Forelimb muscle (tissue), 1 donor: ENCODE data around the gene PKNOX2. TPM values are rescaled to one million over a fixed set of nuclear protein-coding genes. Genes with fewer than 3 reads are reported as not detected.

Source experiments
- DNase-seq: peaks from one replicate; pipeline ENCODE4 v3.0.0-alpha.2; 2013; ENCODE audit warnings: low read depth
- polyA plus RNA-seq: library from polyadenylated mRNA; unstranded; fragments of 120-200 nt; gene quantifications from one replicate; pipeline ENCODE4 v1.2.1, GENCODE V29; 2013; ENCODE audit not compliant: insufficient read length

PKNOX2 gene
- polyA plus RNA-seq, 1 donor, result 27.6 TPM

DNA sequence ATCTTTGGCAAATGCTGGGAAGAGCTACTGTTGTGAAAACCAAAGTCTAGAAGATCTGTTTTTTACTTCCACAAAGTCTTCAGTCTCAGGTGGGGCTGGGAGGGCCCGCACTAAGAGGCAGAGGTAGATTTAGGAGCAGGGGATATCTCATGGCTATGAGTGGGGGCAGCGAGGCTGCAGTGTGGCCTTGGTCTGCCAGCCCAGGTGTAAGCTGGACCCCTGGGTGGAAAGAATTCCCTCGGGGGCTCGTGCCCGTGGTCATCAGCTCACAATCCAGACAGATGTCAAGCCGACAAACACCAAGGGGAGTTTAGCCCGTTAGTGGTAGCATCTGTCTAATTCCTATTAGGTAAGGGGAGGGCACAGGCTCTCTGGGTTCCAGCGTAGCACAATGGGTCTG is 9.0 kb downstream of the PKNOX2 start:
- no peak for DNase-seq

GRCh38 chr11:125174057-125174456 is 9.5 kb downstream of the PKNOX2 start:
- DNase-seq, result no peak

DNA sequence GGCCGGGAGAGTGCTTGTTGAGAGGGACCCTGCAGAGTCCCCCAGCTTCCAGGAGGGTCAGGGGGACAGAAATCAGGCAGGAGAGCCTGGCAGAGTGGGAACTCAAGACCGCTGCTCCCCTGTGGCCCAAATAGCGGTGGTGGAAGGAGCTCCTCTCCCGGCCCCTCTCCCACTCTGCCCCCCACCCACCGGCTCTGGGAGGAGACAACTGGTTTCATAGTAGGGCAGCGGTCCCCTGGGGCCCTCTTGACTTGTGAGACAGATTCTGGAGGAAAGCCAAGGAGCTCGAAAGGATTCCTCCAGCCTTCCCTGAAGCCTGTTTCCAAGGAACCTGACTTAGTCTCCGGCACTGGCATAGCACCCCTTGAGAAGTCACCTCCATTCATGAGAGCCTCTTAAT is 10.1 kb downstream of the PKNOX2 start:
- no peak for DNase-seq

DNA sequence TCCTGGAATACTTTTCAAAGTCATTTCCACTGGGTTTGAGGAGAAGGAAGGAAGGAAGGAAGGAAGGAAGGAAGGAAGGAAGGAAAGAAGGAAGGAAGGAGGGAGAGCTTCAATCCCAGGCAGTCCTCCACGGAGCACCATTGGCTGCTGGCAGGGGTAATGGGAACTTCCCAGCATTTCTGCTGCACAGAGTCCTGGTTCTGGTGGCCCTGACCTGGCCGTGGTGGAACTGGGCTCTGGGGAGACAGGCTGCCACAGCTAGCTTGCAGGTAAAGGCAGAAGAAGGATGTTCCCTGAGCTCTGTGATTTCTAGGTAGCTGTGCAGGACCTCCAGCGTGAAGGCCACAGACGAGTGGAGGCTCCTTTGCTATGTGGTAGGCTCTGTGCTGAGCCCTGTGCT is 10.6 kb downstream of the PKNOX2 start:
- DNase-seq, result no peak

GRCh38 chr11:125175896-125176575 is 11.5 kb downstream of the PKNOX2 start:
- DNase-seq, result no peak

DNA sequence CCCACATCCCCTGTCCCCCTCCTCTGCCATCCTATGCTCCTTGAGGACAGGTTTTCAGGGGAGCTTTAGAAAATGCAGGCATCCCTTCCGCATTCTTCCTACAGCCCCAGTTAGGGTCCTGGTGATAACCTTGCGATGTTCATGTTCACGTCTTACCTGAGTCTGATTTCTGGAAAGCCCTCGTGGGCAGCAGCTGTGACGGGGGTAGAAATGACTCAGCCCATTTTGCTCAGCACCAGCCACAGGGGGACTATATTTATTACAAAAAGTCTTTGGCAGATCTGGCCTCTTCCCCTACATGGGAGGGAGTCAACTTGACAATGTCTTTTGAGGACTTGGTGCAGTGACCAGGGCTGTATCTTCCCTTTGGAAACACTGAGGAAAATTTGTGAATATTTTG is 12.3 kb downstream of the PKNOX2 start:
- no peak for DNase-seq

- no peak for DNase-seq
These were observed 13.0 kb downstream of the PKNOX2 start for GRCh38 chr11:125177543-125177942.

- no peak for DNase-seq
These were observed 14.8 kb downstream of the PKNOX2 start for GRCh38 chr11:125179346-125179745.

GRCh38 chr11:125179895-125180294 is 15.3 kb downstream of the PKNOX2 start:
- no peak for DNase-seq

DNA sequence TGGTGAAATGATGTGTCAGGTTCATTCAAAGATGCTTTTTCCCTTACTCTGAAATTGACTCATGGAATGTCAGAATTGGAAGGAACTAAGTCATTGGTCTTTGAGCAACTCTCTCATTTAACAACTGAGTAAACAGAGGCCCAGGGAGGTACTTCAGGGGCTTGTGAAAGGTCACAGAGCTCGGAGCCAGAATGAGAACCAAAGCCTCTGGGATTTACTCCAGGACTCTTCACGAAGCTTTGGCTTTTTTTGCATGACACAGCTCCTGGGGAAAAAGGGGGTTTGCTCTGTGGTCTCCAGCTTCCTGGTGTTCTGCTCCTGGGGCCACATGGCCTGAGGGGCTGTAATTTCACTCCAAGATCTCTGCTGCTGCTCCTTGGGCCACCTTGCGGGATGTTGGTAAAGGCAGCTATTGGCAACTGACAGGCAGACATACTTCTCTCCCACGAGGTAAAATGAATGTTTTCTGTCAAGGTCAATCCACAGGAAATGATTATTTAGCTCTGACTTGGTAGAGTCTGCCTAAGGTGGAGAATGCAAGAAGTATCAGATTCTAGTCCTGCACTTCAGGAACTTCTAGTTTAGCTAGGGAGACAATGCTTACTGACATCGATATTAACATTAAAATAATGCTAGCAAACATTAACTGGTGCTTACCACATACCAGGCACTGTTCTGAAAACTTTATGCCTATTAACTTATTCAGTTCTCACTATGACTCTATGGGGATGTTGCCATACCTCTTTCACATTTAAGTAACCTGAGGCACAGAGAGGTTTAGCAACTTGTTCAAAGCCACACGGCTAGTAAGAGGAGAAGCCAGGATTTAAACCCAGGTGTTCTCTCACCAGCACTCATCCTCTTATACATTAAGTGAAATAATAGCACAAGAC is 16.1 kb downstream of the PKNOX2 start:
- DNase-seq, result no peak

GRCh38 chr11:125182573-125182972 is 18.0 kb downstream of the PKNOX2 start:
- DNase-seq, result no peak

DNA sequence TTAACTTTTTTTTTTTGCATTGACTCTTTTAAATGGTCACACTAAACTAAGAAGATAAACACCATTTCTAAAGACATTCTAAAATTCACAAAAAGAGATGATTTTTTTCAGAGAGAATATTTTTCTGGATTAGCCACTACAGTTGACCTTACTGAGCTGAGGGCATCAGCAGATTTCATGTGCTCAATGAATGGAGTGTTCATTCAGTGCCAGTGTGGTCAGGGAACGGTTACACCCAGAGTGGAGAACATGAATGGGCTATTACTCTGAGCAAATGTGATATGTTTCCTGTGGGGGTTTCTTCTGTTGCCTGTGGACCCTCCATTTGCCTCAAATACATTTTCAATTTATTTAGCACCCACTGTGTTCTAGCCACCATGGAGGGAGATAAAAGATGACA is 19.1 kb downstream of the PKNOX2 start:
- no peak for DNase-seq

- no peak for DNase-seq
These were observed 23.5 kb downstream of the PKNOX2 start for GRCh38 chr11:125188021-125188420.

GRCh38 chr11:125190566-125190965 is 26.0 kb downstream of the PKNOX2 start:
- no peak for DNase-seq

- DNase-seq, result no peak
These were observed 27.6 kb downstream of the PKNOX2 start for GRCh38 chr11:125192183-125192582.

GRCh38 chr11:125192717-125193415 is 28.3 kb downstream of the PKNOX2 start:
- DNase-seq, result no peak

DNA sequence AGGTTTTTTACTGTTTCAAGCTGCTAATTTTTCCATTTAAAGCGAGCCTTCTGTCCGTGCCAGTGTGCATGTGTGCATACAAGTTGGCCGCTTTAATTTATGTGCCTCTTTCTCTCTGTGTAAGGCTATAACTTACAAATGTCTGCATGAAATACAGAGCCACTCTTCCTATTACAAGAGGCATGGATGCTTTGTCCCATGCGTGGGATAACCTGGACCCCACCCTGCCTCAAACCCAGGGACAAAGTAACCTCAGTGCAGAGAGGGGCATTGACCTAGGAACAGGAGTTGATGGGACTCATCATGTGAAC is 28.8 kb downstream of the PKNOX2 start:
- DNase-seq, result no peak

DNA sequence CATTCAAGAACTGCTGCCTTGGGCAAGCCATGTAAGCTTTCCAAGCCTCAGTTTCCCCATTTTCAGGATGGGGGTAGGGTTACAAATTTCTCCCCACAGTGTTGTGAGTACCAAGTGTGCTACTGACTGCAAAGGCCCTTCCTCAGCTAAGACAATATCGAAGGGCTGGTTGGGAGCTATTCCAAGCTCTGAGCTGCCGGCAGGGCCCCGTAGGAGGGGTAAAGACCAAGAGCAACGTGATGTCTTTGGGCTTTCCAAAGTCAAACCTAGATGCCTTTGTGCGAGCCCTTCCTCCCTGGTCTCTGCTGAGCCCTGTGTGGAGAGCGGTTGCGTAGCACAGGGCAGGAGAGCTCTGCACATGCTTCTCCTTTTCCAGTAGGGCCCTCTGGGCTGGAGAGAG is 29.3 kb downstream of the PKNOX2 start:
- no peak for DNase-seq

- DNase-seq, result no peak
These were observed 35.4 kb downstream of the PKNOX2 start for GRCh38 chr11:125199915-125200314.

DNA sequence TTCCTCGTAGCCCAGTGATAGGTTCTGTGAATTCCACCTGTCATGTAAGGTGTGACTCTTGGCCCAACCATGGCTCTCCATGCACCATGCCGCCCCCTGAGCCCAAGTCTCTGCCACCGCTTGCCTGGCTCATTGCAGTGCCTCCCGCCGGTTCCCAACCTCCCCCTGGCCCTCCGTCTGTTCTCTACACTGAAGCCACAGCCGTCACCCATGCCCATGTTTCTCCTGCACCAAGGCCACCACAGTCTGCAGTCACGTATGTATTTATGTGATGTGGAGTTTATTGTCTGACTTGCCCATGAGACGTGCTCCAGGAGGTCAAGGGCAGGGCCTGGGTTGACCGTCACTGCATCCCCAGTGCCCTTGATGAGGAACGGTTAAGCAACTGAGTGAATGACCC is 35.9 kb downstream of the PKNOX2 start:
- DNase-seq, result no peak

DNA sequence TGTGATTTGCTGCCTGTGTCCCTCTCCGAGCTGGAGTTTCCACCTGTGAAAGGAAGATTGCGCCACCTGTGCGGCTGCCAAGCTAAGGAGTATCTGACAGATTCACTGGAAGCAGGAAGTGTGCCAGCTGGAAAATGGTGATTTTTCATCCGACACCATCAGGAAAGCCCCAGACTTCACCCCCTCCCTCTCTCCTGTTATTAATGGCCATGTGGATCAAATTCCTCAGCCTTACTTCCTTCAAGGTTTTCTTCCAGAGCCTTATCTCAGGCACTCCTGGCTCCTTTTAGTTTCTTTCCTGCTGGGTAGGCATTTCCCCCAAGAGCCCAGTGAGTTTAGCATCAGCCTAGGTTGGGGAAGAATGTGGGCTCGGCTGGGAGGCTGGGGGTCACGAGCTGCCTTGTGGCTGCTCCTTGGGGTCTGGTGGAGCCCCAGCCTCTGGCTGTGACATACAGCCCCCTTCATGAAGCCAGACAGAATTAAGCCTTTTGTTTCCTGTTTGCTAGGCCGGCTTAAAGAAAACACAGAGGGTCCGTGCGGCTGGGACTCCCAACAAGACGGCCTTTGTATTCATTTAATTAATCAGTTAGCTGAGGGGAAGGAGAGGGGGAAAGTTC is 37.1 kb downstream of the PKNOX2 start:
- no peak for DNase-seq

DNA sequence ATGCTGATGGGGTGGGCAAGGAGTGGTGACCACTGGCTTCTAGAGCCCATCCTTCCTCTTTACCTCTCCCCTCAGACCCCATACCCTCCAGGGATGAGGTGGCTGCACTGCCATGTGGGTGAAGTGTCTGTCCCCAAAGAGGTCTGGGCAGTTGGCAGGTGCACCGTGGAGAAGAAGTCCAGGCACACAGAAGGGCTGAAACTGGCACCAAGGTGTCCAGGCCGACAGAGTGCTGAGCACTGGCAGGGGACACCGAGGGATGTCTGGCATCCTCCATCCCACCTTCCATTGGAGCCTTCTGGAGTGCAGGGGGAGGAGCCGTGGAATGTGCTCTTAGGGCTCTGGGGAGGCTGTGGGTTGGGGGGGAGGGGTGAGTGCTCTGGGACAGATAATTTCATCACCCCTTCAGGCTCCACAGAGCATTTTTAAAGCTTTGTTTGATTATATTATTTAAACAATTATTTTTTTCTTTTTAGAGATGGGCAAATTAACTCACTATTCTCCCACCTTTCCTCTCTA is 37.9 kb downstream of the PKNOX2 start:
- DNase-seq, result no peak
